Heart right ventricle (tissue), 16 donors: ENCODE data around the gene PTMS. TPM values are rescaled to one million over a fixed set of nuclear protein-coding genes. Genes with fewer than 3 reads are reported as not detected.
A peak's percentile ranks its signal among the peaks of the same experiment; 100 is the strongest.

Experiments
- ATAC-seq, 8 donors: fragments of 200-7000 bp; cut with Tn5 transposase; one replicate each; pipeline ENCODE4 v1.9.1; 2020; ENCODE audit warnings: mild to moderate bottlenecking in 8 of 8, moderate library complexity in 8 of 8, moderate number of reproducible peaks in 1 of 8
- DNase-seq, 2 donors: peaks; one replicate each; pipeline ENCODE4 v3.0.0-alpha.2; 2020
- H3K27ac ChIP-seq, 10 donors: fragments of 200-600 bp; sonication (generic) in 2 of 10; one replicate each; pipeline versions ENCODE4 v1.5.0 to v1.8.0; 2020 to 2022; ENCODE audit warnings: mild to moderate bottlenecking in 3 of 10
- H3K27me3 ChIP-seq, 7 donors: fragments of 200-600 bp; one replicate each; pipeline ENCODE4 v1.8.0; 2021 to 2022; ENCODE audit warnings: mild to moderate bottlenecking in 2 of 7
- H3K36me3 ChIP-seq, 9 donors: fragments of 200-600 bp; sonication (generic) in 1 of 9; one replicate each; pipeline versions ENCODE4 v1.5.0 to v1.8.0; 2020 to 2022; ENCODE audit warnings: mild to moderate bottlenecking in 2 of 9
- H3K4me1 ChIP-seq, 9 donors: fragments of 200-600 bp; sonication (generic) in 1 of 9; one replicate each; pipeline versions ENCODE4 v1.5.0 to v1.8.0; 2020 to 2022; ENCODE audit warnings: mild to moderate bottlenecking in 4 of 9
- H3K4me3 ChIP-seq, 10 donors: fragments of 200-600 bp; sonication (generic) in 2 of 10; one replicate each; pipeline versions ENCODE4 v1.5.0 to v1.8.0; 2020 to 2022; ENCODE audit warnings: mild to moderate bottlenecking in 7 of 10, moderate library complexity in 2 of 10
- H3K9me3 ChIP-seq, 11 donors: fragments of 200-600 bp in 10 of 11; sonication (generic) in 2 of 11; one replicate each; pipeline versions ENCODE4 v1.5.0 to v1.8.0; 2013 to 2022; ENCODE audit warnings: mild to moderate bottlenecking in 2 of 11, control low read depth in 1 of 11, moderate library complexity in 1 of 11
- WGBS, 2 donors: extraction: QIAGEN DNeasy Blood & Tissue Kit; methylation state at CpG; one replicate each; pipeline ENCODE4 v1.1.7; 2013; ENCODE audit warnings: inconsistent platforms in 1 of 2; 5-methylcytosine and 5-hydroxymethylcytosine counted together
- intact Hi-C, 10 donors: fragments of 100-400 bp; cut with DNase I; formaldehyde crosslinking; loops; one replicate each; pipeline versions ENCODE4 v1.11.1 to v1.14.2; 2022
- polyA plus RNA-seq, 2 donors: library from polyadenylated mRNA; stranded (reverse); fragments of 200-250 nt; gene quantifications; one replicate each; pipeline ENCODE4 v1.2.3, GENCODE V29; 2013
- total RNA-seq, 10 donors: library from RNA; stranded (reverse); fragmentation: NEBNext Ultra II Directional in 3 of 10; extraction: Animal tissue kit (Norgen Biotek cat#: 25700) in 3 of 10; gene quantifications; one replicate each; pipeline versions ENCODE4 v1.2.1 to v1.2.4, GENCODE V29; 2021 to 2023
- TF ChIP-seq, protein P1 (sequence below), 9 donors: fragments of 200-600 bp; sonication (generic) in 2 of 9; IDR thresholded peaks; one replicate each; pipeline versions ENCODE4 v1.5.0 to v1.8.0; 2021 to 2022; ENCODE audit warnings: antibody characterized with exemption in 9 of 9, mild to moderate bottlenecking in 5 of 9, moderate library complexity in 1 of 9
- donor health status: Arrhythmogenic right ventricular cardiomyopathy.
- donor health status: ischemic (EF 13 %, LVEDD 7.1; RV severe dilation, severe dysfunction).
- donor health status: healthy with polysubstance abuse.
- donor health status: DM: no; HTN: yes; CAD: no.
- donor health status: DM: no; HTN: no; CAD: no.
- donor health status: ischemic (EF 25% LVEDD 6.9; RV normal size, moderate dysfunction).
- donor health status: ischemic (EF 25% LVEDD 5.7; RV mildly dilated, moderate dysfunction).
- donor health status: healthy.
- donor health status: DM: yes; HTN: yes; CAD: no.
- donor health status: Ischemic cardiomyopathy.
- donor health status: ischemic (EF 35%, LVEDD 5.7; RV mildly dilated, moderate dysfunction).
- donor health status: nonischemic (EF 11% LVEDD 7.7; RV severe dilation, severe dysfunction).
- donor health status: DM: yes; HTN: yes; CAD: no.
- donor health status: PGD.
- donor health status: ischemic (EF 29% LVEDD 5.4; RV normal size, mild dysfunction).
- donor health status: nonischemic (EF 23%, LVEDD 6.1; RV moderate dilation, normal function).

Gene PTMS
- total and polyA plus RNA-seq, 12 donors, result 73.3 to 361 (median 105) TPM

DNA sequence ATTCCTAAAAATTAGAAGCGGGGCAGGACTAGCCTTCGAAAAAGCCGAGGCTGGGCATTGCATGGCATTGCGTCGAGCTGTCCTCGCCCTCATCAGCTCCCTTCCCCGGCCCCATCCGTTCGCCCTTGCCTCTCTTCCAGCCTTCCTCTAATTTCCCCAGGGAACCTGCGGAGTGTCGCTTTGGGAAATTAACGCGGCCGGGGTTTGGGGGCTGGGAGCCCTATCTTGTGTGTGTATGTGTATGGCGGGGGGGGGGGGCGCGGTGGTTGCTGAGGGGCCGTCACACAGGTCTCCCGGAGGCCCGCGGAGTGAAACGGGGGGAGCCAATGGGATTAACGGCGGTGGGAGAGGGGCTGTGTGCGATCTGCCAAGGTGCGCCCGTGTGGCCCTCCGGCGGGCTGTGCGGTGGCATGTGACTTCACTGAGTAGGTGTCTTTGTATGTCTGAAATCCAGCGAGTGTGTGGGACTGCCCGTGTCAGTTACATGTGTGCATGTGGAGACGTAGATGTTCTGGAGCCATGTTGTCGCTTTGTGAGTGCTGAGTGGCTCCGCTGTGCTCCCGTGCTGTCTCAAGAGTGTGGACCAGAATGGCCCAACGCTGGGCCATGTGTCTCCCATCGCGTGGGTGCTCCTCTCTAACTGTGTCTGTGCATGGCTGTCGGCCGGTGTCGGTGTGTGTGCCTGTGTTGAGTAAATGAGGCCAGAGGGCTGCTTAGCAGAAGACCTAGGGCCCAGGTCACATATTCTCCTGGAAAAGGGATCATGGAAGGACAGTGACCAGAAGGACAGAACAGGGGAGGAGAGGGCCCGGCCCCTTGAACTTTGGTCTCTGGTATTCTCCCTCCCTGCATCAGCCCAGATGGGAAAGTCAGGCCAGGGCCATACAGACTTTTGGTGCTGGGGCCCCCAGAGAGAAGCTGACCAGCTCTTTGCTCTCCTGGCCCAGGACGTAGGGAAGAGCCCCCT lies 1.5 kb downstream of the PTMS start:
- Histone ChIP-seq H3K27me3 (peaks cover 0 to 27% (median 0%) of the 10 kb centered on the region in 7 donors), H3K36me3 (peaks cover 0 to 26% (median 0%) of the 10 kb centered on the region in 9 donors), H3K4me3 (peak overlapping the region; percentile 69 to 90 (median 82)), H3K9me3 (no peaks in the 10 kb centered on the region), H3K27ac (peak overlapping the region; percentile 87 to 99 (median 94)), H3K4me1 (peaks cover 7 to 80% (median 45%) of the 10 kb centered on the region in 9 donors)
- 9 to 10% methylated on average over 37 to 44 of the region's 44 CpGs for WGBS, 2 donors
- ATAC-seq (no peak), DNase-seq (peak in 1 of 2 donors; percentile 23)
- TF ChIP-seq, protein P1, sequence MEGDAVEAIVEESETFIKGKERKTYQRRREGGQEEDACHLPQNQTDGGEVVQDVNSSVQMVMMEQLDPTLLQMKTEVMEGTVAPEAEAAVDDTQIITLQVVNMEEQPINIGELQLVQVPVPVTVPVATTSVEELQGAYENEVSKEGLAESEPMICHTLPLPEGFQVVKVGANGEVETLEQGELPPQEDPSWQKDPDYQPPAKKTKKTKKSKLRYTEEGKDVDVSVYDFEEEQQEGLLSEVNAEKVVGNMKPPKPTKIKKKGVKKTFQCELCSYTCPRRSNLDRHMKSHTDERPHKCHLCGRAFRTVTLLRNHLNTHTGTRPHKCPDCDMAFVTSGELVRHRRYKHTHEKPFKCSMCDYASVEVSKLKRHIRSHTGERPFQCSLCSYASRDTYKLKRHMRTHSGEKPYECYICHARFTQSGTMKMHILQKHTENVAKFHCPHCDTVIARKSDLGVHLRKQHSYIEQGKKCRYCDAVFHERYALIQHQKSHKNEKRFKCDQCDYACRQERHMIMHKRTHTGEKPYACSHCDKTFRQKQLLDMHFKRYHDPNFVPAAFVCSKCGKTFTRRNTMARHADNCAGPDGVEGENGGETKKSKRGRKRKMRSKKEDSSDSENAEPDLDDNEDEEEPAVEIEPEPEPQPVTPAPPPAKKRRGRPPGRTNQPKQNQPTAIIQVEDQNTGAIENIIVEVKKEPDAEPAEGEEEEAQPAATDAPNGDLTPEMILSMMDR (IDR thresholded peaks at IDR 0.05), result no peak
- intact Hi-C loops, result loop anchor here in 3 of 10 donors (2.0 to 5.0 kb wide), 3 partner anchors 15 to 80 kb away; partner anchors contain the start of genes MLF2 (in 1 of the 3), P3H3 (in 1 of the 3) and ZNF384 (in 1 of the 3)

DNA sequence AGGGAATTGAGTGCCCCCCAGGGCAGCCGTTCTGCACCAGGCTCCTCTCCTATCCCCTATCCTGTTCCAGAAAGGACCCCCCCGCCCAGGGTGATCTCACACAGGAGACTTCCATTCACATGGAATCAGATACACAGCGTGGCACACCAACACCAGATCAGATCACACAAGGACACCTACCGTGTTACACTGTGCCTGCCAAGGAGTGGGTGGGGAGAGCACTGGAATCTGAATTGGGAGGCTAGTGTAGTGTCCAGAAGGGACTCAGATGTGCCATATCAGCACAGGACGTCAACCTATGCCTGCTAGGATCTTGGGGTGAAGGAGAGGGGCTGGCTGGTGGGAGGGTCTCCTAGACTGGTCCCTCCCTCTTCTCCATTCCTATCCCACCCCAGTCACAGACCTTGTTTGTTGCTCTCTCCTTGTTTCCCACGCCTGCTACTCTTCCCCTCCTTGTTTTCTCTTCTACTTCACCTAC lies 2.3 kb downstream of the PTMS start:
- Histone ChIP-seq H3K4me1 (peaks cover 7 to 82% (median 42%) of the 10 kb centered on the region in 9 donors), H3K27ac (peak overlapping the region in 6 of 10 donors; percentile 9 to 99 (median 92)), H3K36me3 (peaks cover 0 to 26% (median 0%) of the 10 kb centered on the region in 9 donors), H3K27me3 (peaks cover 0 to 36% (median 0%) of the 10 kb centered on the region in 7 donors), H3K4me3 (peak overlapping the region in 9 of 10 donors; percentile 69 to 90 (median 81)), H3K9me3 (no peaks in the 10 kb centered on the region)
- no peak for DNase-seq
- 39 to 44% methylated on average over 6 of the region's 6 CpGs for WGBS, 2 donors
- intact Hi-C loops, result loop anchor here in 2 of 10 donors (5.0 kb wide), 2 partner anchors 59 to 81 kb away; partner anchors contain the start of genes P3H3 (in 1 of the 2) and ZNF384 (in 1 of the 2)
- no peak for ATAC-seq
- TF ChIP-seq, protein P1 (IDR thresholded peaks at IDR 0.05), result no peak

GRCh38 chr12:6768990-6769389 lies 2.8 kb downstream of the PTMS start:
- Histone ChIP-seq H3K4me3 (peak overlapping the region in 7 of 10 donors; percentile 74 to 90 (median 81)), H3K4me1 (peaks cover 7 to 81% (median 41%) of the 10 kb centered on the region in 9 donors), H3K9me3 (no peaks in the 10 kb centered on the region), H3K36me3 (peaks cover 0 to 26% (median 0%) of the 10 kb centered on the region in 9 donors), H3K27ac (peak overlapping the region in 4 of 10 donors; percentile 88 to 94 (median 92)), H3K27me3 (peaks cover 0 to 41% (median 2%) of the 10 kb centered on the region in 7 donors)
- intact Hi-C loops, result loop anchor here in 2 of 10 donors (5.0 kb wide), 2 partner anchors 58 to 82 kb away; partner anchors contain the start of genes P3H3 (in 1 of the 2) and ZNF384 (in 1 of the 2)
- ATAC-seq, result no peak
- TF ChIP-seq, protein P1 (IDR thresholded peaks at IDR 0.05), result no peak
- peak in 1 of 2 donors; percentile 54 for DNase-seq
- 52 to 61% methylated on average over 6 of the region's 6 CpGs for WGBS, 2 donors

DNA sequence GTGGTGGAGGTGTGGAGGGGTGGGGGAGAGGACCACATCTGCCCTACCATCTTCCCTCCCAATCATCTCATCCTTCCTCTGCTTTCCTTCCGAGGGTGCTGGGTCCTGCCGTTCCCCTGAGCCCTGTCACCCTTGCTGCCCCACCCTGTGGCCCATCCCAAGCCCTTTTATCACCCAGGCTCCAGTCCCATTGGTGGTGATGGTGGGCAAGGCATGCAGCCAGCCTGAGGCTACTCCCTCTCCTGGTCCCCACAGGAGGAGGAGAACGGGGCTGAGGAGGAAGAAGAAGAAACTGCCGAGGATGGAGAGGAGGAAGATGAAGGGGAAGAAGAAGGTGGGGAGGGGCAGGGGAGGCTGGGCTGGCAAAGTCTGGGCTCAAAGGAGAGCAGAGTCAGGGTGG lies 3.5 kb downstream of the PTMS start:
- H3K4me3 ChIP-seq, result no peak overlapping the region
- no peak overlapping the region for H3K27ac ChIP-seq
- no peaks in the 10 kb centered on the region for H3K9me3 ChIP-seq
- TF ChIP-seq, protein P1 (IDR thresholded peaks at IDR 0.05), result no peak
- WGBS, 2 donors, result 69 to 80% methylated on average over 4 of the region's 4 CpGs
- ATAC-seq (no peak), DNase-seq (no peak)
- peaks cover 0 to 26% (median 0%) of the 10 kb centered on the region in 9 donors for H3K36me3 ChIP-seq
- peaks cover 0 to 44% (median 5%) of the 10 kb centered on the region in 7 donors for H3K27me3 ChIP-seq
- intact Hi-C loops, result loop anchor here in 2 of 10 donors (5.0 kb wide), 2 partner anchors 58 to 82 kb away; partner anchors contain the start of genes P3H3 (in 1 of the 2) and ZNF384 (in 1 of the 2)
- H3K4me1 ChIP-seq, result peaks cover 5 to 77% (median 39%) of the 10 kb centered on the region in 9 donors
